GM12878 (cell line): ENCODE measurements around the gene CPS1. TPM values are rescaled to one million over a fixed set of nuclear protein-coding genes. Genes with fewer than 3 reads are reported as not detected.
A peak's percentile ranks its signal among the peaks of the same experiment; 100 is the strongest.

ENCODE experiments used
- ATAC-seq: fragments of 200-7000 bp; cut with Tn5 transposase; 3 replicates; pipeline ENCODE4 v1.9.1; 2020; ENCODE audit warnings: mild to moderate bottlenecking, moderate library complexity
- BruUV-seq: library from RNA; stranded (reverse); fragments of 400-500 nt; replicated peaks from 2 replicates; lab custom pipeline; 2021; lab: Mats Ljungman, UMichigan
- CTCF ChIA-PET: fragments of 300-600 bp; sonication (Branson Sonifier 250); formaldehyde crosslinking; extraction: SDS; loops from one replicate; lab custom pipeline; 2021; ENCODE audit warnings: inconsistent platforms; lab: Yijun Ruan, JAX
- POLR2A ChIA-PET: fragments of 350-600 bp; formaldehyde crosslinking; extraction: SDS; loops from one replicate; lab custom pipeline; 2021; ENCODE audit warnings: inconsistent platforms; lab: Charles Lee
- RAD21 ChIA-PET: fragments of 300-600 bp; sonication (Branson Sonifier 250); formaldehyde crosslinking; loops from one replicate; lab custom pipeline; 2023; ENCODE audit warnings: antibody characterized with exemption; ENCODE audit not compliant: unreplicated experiment; lab: Charles Lee
- SMC1A ChIA-PET: fragments of 300-600 bp; sonication (Branson Sonifier 250); formaldehyde crosslinking; loops from one replicate; lab custom pipeline; 2023; ENCODE audit not compliant: unreplicated experiment, uncharacterized antibody; lab: Charles Lee
- DNase-seq: peaks from one replicate; pipeline ENCODE4 v3.0.0-alpha.2; 2011; ENCODE audit warnings: low read depth, low spot score
- FAIRE-seq: peaks from 3 replicates; lab custom pipeline; 2011; peaks lifted over from hg19 to GRCh38; lab: Jason Lieb, UNC
- H2AFZ ChIP-seq: 2 replicates; pipeline ENCODE4 v1.6.0; 2011; ENCODE audit warnings: low read depth, low read length, control low read depth; ENCODE audit not compliant: control insufficient read depth
- H3K27ac ChIP-seq: 2 replicates; pipeline ENCODE4 v1.5.1; 2011; ENCODE audit warnings: control low read depth; ENCODE audit not compliant: control insufficient read depth, insufficient read depth
- H3K27me3 ChIP-seq, 2 experiments: replicated peaks in 1 of 2; 2 replicates each; pipeline versions ENCODE4 v1.6.0 to v1.6.1; 2011; ENCODE audit warnings: low read length in 1 of 2; ENCODE audit not compliant: control insufficient read depth in 2 of 2, insufficient read depth in 2 of 2
- H3K36me3 ChIP-seq, 2 experiments: 2 replicates each; pipeline ENCODE4 v1.5.1; 2011; ENCODE audit warnings: low read length in 1 of 2; ENCODE audit not compliant: control insufficient read depth in 2 of 2, insufficient read depth in 2 of 2
- H3K4me1 ChIP-seq: 2 replicates; pipeline ENCODE4 v1.6.1; 2011; ENCODE audit warnings: mild to moderate bottlenecking, low read length, moderate library complexity, mixed read lengths; ENCODE audit not compliant: control insufficient read depth, insufficient read depth
- H3K4me2 ChIP-seq: 2 replicates; pipeline ENCODE4 v1.6.0; 2011; ENCODE audit warnings: control low read depth; ENCODE audit not compliant: control insufficient read depth, insufficient read depth
- H3K4me3 ChIP-seq: fragments of 200-600 bp; sonication (generic); 2 replicates; pipeline ENCODE4 v1.5.1; 2016
- H3K79me2 ChIP-seq: 2 replicates; pipeline ENCODE4 v1.6.0; 2011; ENCODE audit warnings: low read length; ENCODE audit not compliant: control insufficient read depth, insufficient read depth
- H3K9ac ChIP-seq: 2 replicates; pipeline ENCODE4 v1.8.0; 2011; ENCODE audit warnings: low read length, control low read depth, mixed read lengths; ENCODE audit not compliant: control insufficient read depth, insufficient read depth
- H3K9me3 ChIP-seq: replicated peaks from 3 replicates; pipeline ENCODE4 v1.5.1; 2011; ENCODE audit warnings: mild to moderate bottlenecking, low read length; ENCODE audit not compliant: control insufficient read depth, insufficient read depth
- H4K20me1 ChIP-seq: 2 replicates; pipeline ENCODE4 v1.6.0; 2011; ENCODE audit not compliant: control insufficient read depth, insufficient read depth
- ASH2L ChIP-seq: fragments of 300-600, 200-600 bp; sonication (generic); IDR thresholded peaks from 2 replicates; pipeline ENCODE4 v1.6.1; 2017; ENCODE audit warnings: low read depth, mild to moderate bottlenecking, borderline replicate concordance
- BCL11A ChIP-seq: IDR thresholded peaks from 2 replicates; pipeline ENCODE4 v1.6.1; 2011; ENCODE audit warnings: low read depth, low read length
- E4F1 ChIP-seq: fragments of 450-650 bp; IDR thresholded peaks from 2 replicates; pipeline ENCODE4 v1.6.1; 2018; ENCODE audit warnings: borderline replicate concordance, mild to moderate bottlenecking; ENCODE audit not compliant: partially characterized antibody
- ELK1 ChIP-seq: IDR thresholded peaks from 2 replicates; pipeline ENCODE4 v1.6.1; 2012; ENCODE audit warnings: low read depth, low read length, improper control_type of control experiment
- NFXL1 ChIP-seq: fragments of 450-650 bp; IDR thresholded peaks from 2 replicates; pipeline ENCODE4 v1.6.1; 2017; ENCODE audit warnings: antibody characterized with exemption, mild to moderate bottlenecking, borderline replicate concordance
- PRDM15 ChIP-seq: fragments of 450-650 bp; formaldehyde crosslinking; IDR thresholded peaks from 2 replicates; pipeline ENCODE4 v1.4.0; 2020; ENCODE audit warnings: mild to moderate bottlenecking, moderate library complexity
- RBBP5 ChIP-seq: fragments of 200-600 bp; sonication (generic); conservative IDR thresholded peaks from 2 replicates; pipeline ENCODE4 v1.6.1; 2016
- RUNX3 ChIP-seq: IDR thresholded peaks from 2 replicates; pipeline ENCODE4 v1.6.1; 2012; ENCODE audit warnings: low read length, inconsistent platforms
- SIX5 ChIP-seq: IDR thresholded peaks from 2 replicates; pipeline ENCODE4 v1.6.1; 2011; ENCODE audit warnings: mild to moderate bottlenecking, low read depth, low read length, moderate library complexity; ENCODE audit not compliant: severe bottlenecking
- SUZ12 ChIP-seq: fragments of 200-600 bp; sonication (generic); IDR thresholded peaks from one replicate; pipeline ENCODE4 v1.6.1; 2018; ENCODE audit warnings: antibody characterized with exemption, mild to moderate bottlenecking; ENCODE audit not compliant: unreplicated experiment
- WGBS: methylation state at CpG from one replicate; pipeline ENCODE4 v1.1.6; 2016; ENCODE audit warnings: low lambda C conversion rate; ENCODE audit not compliant: insufficient replicate concordance, insufficient coverage; ENCODE audit errors: missing lambda C conversion rate; 5-methylcytosine and 5-hydroxymethylcytosine counted together
- in situ Hi-C: fragments of 300-500 bp; cut with MboI; formaldehyde crosslinking; loops from 9 replicates; pipeline ENCODE4 v1.14.3; 2018; ENCODE audit warnings: mixed read lengths
- intact Hi-C: fragments of 100-400 bp; cut with micrococcal nuclease; formaldehyde crosslinking; loops from one replicate; pipeline ENCODE4 v1.14.2; 2022; ENCODE audit not compliant: unreplicated experiment
- polyA plus RNA-seq, 11 experiments: library from polyadenylated mRNA; depleted of rRNA in 4 of 11; unstranded in 6 of 11; stranded (reverse) in 5 of 11; fragments of >200 nt; fragmentation: Nextera tagmentation in 4 of 11; fragmentation: Illumina TruSeq in 1 of 11; extraction: Ambion mirVana in 4 of 11; extraction: Trizol in 1 of 11; gene quantifications; 1 replicate in 1 of 11; 2 replicates in 10 of 11; pipeline versions ENCODE4 v1.2.1 to v1.2.3, GENCODE V29; 2011 to 2016; ENCODE audit warnings: inconsistent platforms in 2 of 11, missing spikeins in 2 of 11, low read depth in 1 of 11
- total RNA-seq, 4 experiments: library from RNA; depleted of rRNA in 3 of 4; stranded (reverse); fragments of >200 nt in 3 of 4; fragmentation: Illumina TruSeq in 1 of 4; extraction: Trizol in 1 of 4; gene quantifications; 2 replicates each; pipeline versions ENCODE4 v1.2.1 to v1.2.3, GENCODE V29; 2013 to 2021

CPS1 gene
- total and polyA plus RNA-seq, 10 of the 15 experiments (the other 5 are each of a cell fraction or from before 2014, with no cell fraction given) = 0.20 to 4.6 (median 0.55) TPM

GRCh38 chr2:210606001-210606400, 49.6 kb downstream of the CPS1 start:
- H3K9me3 ChIP-seq = no peaks in the 10 kb centered on the region
- FAIRE-seq (no peak), ATAC-seq (no peak), DNase-seq (no peak)
- ChIA-PET SMC1A (interaction anchor here (0.6 to 0.9 kb wide), 3 partner anchors 17 to 287 kb away, joined by 3 read pairs; no protein-coding TSS in a partner anchor), POLR2A (no interaction called here), CTCF (interaction anchor here (1.1 to 1.8 kb wide), 3 partner anchors 10 to 160 kb away, joined by 3 to 8 read pairs (median 4); no protein-coding TSS in a partner anchor), RAD21 (no interaction called here)
- 48% methylated on average over 2 of the region's 2 CpGs for WGBS
- no peak for TF ChIP-seq RBBP5
- no peak for TF ChIP-seq BCL11A
- no peaks in the 10 kb centered on the region for H3K4me1 ChIP-seq
- no peak overlapping the region for H3K4me2 ChIP-seq
- no peak overlapping the region for H2AFZ ChIP-seq
- no peaks in the 10 kb centered on the region for H3K27me3 ChIP-seq
- intact Hi-C loops = no loop called here
- H4K20me1 ChIP-seq = no peaks in the 10 kb centered on the region
- no peak overlapping the region for H3K27ac ChIP-seq
- H3K9ac ChIP-seq = no peak overlapping the region
- in situ Hi-C loops = no loop called here
- BruUV-seq = no TSS peak
- no peaks in the 10 kb centered on the region for H3K79me2 ChIP-seq
- H3K4me3 ChIP-seq = no peak overlapping the region
- H3K36me3 ChIP-seq = no peaks in the 10 kb centered on the region

GRCh38 chr2:210611466-210611865, 55.1 kb downstream of the CPS1 start:
- FAIRE-seq (no peak), DNase-seq (no peak), ATAC-seq (peak; percentile 60)
- Histone ChIP-seq H3K27ac (no peak overlapping the region), H4K20me1 (no peaks in the 10 kb centered on the region), H3K79me2 (no peaks in the 10 kb centered on the region), H3K9ac (no peak overlapping the region), H3K4me2 (no peak overlapping the region), H3K4me3 (no peak overlapping the region), H3K36me3 (no peaks in the 10 kb centered on the region), H3K27me3 (no peaks in the 10 kb centered on the region), H3K4me1 (no peaks in the 10 kb centered on the region), H2AFZ (no peak overlapping the region), H3K9me3 (no peaks in the 10 kb centered on the region)
- no TSS peak for BruUV-seq
- CTCF ChIA-PET = interaction anchor here (1.3 kb wide), 1 partner anchor 17 kb away, joined by 4 read pairs; no protein-coding TSS in a partner anchor
- in situ Hi-C loops (no loop called here), intact Hi-C loops (loop anchor here (10.0 kb wide), 1 partner anchor 167 kb away; no protein-coding TSS in a partner anchor)
- SMC1A ChIA-PET = interaction anchor here (1.1 kb wide), 1 partner anchor 20 kb away, joined by 3 read pairs; no protein-coding TSS in a partner anchor
- POLR2A ChIA-PET = no interaction called here
- WGBS = 0% methylated on average over 2 of the region's 2 CpGs
- RAD21 ChIA-PET = no interaction called here
- TF ChIP-seq SIX5 (no peak), NFXL1 (no peak), ASH2L (no peak), E4F1 (no peak), RUNX3 (no peak), ELK1 (no peak), PRDM15 (CRISPR knock-in tag) (no peak), SUZ12 (no peak)
